Gastroesophageal sphincter (tissue), 4 donors: ENCODE measurements around the gene PHC2. TPM values are rescaled to one million over a fixed set of nuclear protein-coding genes. Genes with fewer than 3 reads are reported as not detected.

Experiments used
- ATAC-seq: fragments of 150-250 bp; one replicate; pipeline ENCODE4 v1.9.1; 2016; ENCODE audit warnings: mild to moderate bottlenecking, moderate library complexity
- H3K27ac ChIP-seq, 4 donors: fragments of 200-600 bp; sonication (generic) in 3 of 4; 1 replicate in 3 of 4; 2 replicates in 1 of 4; pipeline ENCODE4 v1.5.1; 2016 to 2019
- H3K27me3 ChIP-seq: fragments of 200-600 bp; sonication (generic); one replicate; pipeline ENCODE4 v1.5.1; 2019
- H3K36me3 ChIP-seq, 2 donors: fragments of 200-600 bp; sonication (generic); one replicate each; pipeline ENCODE4 v1.5.1; 2019; ENCODE audit warnings: control low read depth in 1 of 2
- H3K4me1 ChIP-seq, 3 donors: fragments of 200-600 bp; sonication (generic); 1 replicate in 2 of 3; 2 replicates in 1 of 3; pipeline ENCODE4 v1.5.1; 2016 to 2019; ENCODE audit warnings: control low read depth in 2 of 3
- H3K4me3 ChIP-seq, 2 donors: fragments of 200-600 bp; sonication (generic); one replicate each; pipeline ENCODE4 v1.5.1; 2019; ENCODE audit warnings: mild to moderate bottlenecking in 1 of 2, moderate library complexity in 1 of 2
- H3K9me3 ChIP-seq, 3 donors: fragments of 200-600 bp; sonication (generic); one replicate each; pipeline ENCODE4 v1.5.1; 2017 to 2019; ENCODE audit warnings: control low read depth in 2 of 3
- EP300 ChIP-seq: sonication (generic); formaldehyde crosslinking; IDR thresholded peaks from one replicate; pipeline ENCODE4 v1.6.1; 2017; ENCODE audit warnings: antibody characterized with exemption, mild to moderate bottlenecking
- POLR2A ChIP-seq, 2 donors: fragments of 450-650 bp; IDR thresholded peaks; one replicate each; pipeline ENCODE4 v1.6.1; 2017; ENCODE audit warnings: antibody characterized with exemption in 2 of 2, mild to moderate bottlenecking in 2 of 2, moderate library complexity in 1 of 2
- POLR2AphosphoS5 ChIP-seq: sonication (generic); formaldehyde crosslinking; IDR thresholded peaks from one replicate; pipeline ENCODE4 v1.6.1; 2017; ENCODE audit warnings: antibody characterized with exemption
- WGBS, 2 donors: methylation state at CpG; one replicate each; pipeline ENCODE4 v1.1.5; 2018; ENCODE audit warnings: low coverage in 1 of 2; 5-methylcytosine and 5-hydroxymethylcytosine counted together
- total RNA-seq, 4 donors: library from RNA; depleted of rRNA; stranded (reverse); fragments of >200 nt; gene quantifications; one replicate each; pipeline ENCODE4 v1.1.0, GENCODE V29; 2016
- TF ChIP-seq, protein P1 (sequence below), 4 experiments: fragments of 200-600 bp in 2 of 4; fragments of 450-650 bp in 2 of 4; sonication (generic) in 1 of 4; IDR thresholded peaks; one replicate each; pipeline ENCODE4 v1.5.1; 2017 to 2019; ENCODE audit warnings: antibody characterized with exemption in 4 of 4, mild to moderate bottlenecking in 2 of 4, moderate library complexity in 2 of 4

The PHC2 gene
- total RNA-seq, 4 donors from 2014 or later: 99.8 to 223 (median 181) TPM

DNA sequence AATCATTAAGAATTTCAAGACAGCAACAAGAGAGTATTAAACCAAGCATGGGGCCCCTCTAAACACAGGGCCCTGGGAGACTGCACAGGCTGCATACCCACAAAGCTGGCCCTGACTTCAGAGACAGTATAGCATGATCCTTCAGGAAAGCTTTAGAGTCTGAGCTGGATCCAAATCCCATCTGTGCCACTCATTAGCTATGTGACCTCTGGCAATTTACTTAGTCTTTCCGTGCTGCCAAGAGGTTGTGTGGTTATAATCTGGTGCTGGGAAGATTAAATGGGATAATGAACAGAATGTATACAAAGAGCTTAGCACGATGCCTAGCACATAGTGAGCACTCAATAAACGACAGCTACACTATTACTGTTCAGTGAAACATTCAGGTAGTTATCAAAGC, 4.0 kb downstream of the PHC2 start:
- TF ChIP-seq, protein P1, sequence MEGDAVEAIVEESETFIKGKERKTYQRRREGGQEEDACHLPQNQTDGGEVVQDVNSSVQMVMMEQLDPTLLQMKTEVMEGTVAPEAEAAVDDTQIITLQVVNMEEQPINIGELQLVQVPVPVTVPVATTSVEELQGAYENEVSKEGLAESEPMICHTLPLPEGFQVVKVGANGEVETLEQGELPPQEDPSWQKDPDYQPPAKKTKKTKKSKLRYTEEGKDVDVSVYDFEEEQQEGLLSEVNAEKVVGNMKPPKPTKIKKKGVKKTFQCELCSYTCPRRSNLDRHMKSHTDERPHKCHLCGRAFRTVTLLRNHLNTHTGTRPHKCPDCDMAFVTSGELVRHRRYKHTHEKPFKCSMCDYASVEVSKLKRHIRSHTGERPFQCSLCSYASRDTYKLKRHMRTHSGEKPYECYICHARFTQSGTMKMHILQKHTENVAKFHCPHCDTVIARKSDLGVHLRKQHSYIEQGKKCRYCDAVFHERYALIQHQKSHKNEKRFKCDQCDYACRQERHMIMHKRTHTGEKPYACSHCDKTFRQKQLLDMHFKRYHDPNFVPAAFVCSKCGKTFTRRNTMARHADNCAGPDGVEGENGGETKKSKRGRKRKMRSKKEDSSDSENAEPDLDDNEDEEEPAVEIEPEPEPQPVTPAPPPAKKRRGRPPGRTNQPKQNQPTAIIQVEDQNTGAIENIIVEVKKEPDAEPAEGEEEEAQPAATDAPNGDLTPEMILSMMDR (IDR thresholded peaks at IDR 0.05): no peak
- TF ChIP-seq EP300 (no peak), POLR2AphosphoS5 (no peak), POLR2A (IDR thresholded peaks at IDR 0.05) (no peak)
- no peaks in the 10 kb centered on the region for H3K9me3 ChIP-seq
- ATAC-seq: no peak
- no peak overlapping the region for H3K27ac ChIP-seq
- no peaks in the 10 kb centered on the region for H3K27me3 ChIP-seq
- no peaks in the 10 kb centered on the region for H3K36me3 ChIP-seq
- peaks cover 0 to 45% (median 6%) of the 10 kb centered on the region in 3 donors for H3K4me1 ChIP-seq
- 46 to 58% methylated on average over 2 to 3 of the region's 3 CpGs for WGBS, 2 donors
- no peak overlapping the region for H3K4me3 ChIP-seq

DNA sequence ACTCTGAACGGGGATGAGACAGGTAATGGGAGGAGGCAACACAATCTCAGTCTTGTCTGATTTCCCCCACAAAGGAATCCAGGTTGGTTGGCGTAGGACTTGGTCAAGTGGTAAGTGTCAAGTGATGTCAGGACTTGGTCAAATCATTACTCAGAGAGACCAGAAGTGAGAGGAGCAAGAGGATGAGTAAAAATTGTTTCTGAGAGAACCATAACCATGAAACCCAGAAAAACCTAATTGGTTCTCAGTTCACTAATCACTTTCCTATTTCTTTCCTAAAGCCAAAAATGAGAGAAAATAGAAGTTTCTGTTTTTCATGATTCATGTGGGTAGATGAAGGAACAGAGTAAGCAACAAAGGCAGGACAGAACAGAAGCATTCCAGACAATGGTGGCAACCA, 5.0 kb downstream of the PHC2 start:
- H3K9me3 ChIP-seq: no peaks in the 10 kb centered on the region
- no peak overlapping the region for H3K4me3 ChIP-seq
- no peaks in the 10 kb centered on the region for H3K27me3 ChIP-seq
- 95 to 100% methylated on average over 1 to 2 of the region's 2 CpGs for WGBS, 2 donors
- H3K36me3 ChIP-seq: no peaks in the 10 kb centered on the region
- TF ChIP-seq POLR2AphosphoS5 (no peak), POLR2A (IDR thresholded peaks at IDR 0.05) (no peak), EP300 (no peak)
- TF ChIP-seq, protein P1 (IDR thresholded peaks at IDR 0.05): no peak
- ATAC-seq: no peak
- peaks cover 0 to 40% (median 6%) of the 10 kb centered on the region in 3 donors for H3K4me1 ChIP-seq
- no peak overlapping the region for H3K27ac ChIP-seq

DNA sequence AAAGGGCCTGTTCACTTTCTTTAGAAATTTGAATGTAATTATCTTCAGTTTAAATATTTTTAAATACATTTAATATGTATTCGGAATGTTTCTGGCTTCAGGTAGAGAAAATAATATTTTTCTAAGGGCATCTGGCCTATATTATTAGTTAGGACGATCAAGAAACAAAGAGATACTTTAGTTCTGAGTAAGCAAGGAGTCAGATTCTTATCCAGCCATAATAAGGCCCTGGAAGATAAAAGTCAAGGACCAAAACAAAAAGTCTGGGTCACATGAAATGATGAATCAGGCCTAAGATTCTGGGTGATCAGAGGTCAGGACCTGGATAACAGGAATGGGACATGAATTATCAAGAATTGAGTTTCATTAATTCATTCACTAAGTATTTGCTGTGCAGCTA, 6.3 kb downstream of the PHC2 start:
- no peaks in the 10 kb centered on the region for H3K27me3 ChIP-seq
- WGBS, 2 donors: 69 to 78% methylated on average over 2 of the region's 2 CpGs
- no peak for TF ChIP-seq POLR2AphosphoS5
- TF ChIP-seq EP300: no peak
- no peak for TF ChIP-seq POLR2A (IDR thresholded peaks at IDR 0.05)
- TF ChIP-seq, protein P1 (IDR thresholded peaks at IDR 0.05): no peak
- H3K27ac ChIP-seq: no peak overlapping the region
- no peak overlapping the region for H3K4me3 ChIP-seq
- ATAC-seq: no peak
- no peaks in the 10 kb centered on the region for H3K9me3 ChIP-seq
- peaks cover 0 to 32% (median 1%) of the 10 kb centered on the region in 3 donors for H3K4me1 ChIP-seq
- no peaks in the 10 kb centered on the region for H3K36me3 ChIP-seq

DNA sequence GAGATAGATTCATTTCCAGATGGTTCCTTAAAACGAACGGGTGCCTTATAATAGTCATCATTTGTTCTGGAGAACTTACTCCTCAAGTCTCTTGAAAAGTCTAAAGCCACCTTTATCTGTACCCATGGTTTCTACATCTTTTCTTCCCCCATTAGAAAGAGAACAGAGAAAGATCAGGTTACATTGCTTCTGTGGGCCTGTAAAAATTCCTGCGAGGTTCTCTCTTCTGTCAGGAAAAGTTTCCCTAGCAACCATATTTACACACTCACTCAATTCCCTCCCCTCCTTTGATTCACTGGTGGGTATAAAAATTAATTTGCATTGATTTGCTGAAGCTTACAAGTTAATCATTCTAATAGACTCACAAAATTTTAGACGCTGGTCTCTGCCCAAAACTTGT, 6.7 kb downstream of the PHC2 start:
- H3K4me1 ChIP-seq: peaks cover 0 to 27% (median 0%) of the 10 kb centered on the region in 3 donors
- no peak for ATAC-seq
- TF ChIP-seq, protein P1 (IDR thresholded peaks at IDR 0.05): no peak
- H3K27ac ChIP-seq: no peak overlapping the region
- WGBS, 2 donors: 72 to 80% methylated on average over 4 of the region's 4 CpGs
- no peaks in the 10 kb centered on the region for H3K27me3 ChIP-seq
- H3K4me3 ChIP-seq: no peak overlapping the region
- H3K36me3 ChIP-seq: no peaks in the 10 kb centered on the region
- no peaks in the 10 kb centered on the region for H3K9me3 ChIP-seq

DNA sequence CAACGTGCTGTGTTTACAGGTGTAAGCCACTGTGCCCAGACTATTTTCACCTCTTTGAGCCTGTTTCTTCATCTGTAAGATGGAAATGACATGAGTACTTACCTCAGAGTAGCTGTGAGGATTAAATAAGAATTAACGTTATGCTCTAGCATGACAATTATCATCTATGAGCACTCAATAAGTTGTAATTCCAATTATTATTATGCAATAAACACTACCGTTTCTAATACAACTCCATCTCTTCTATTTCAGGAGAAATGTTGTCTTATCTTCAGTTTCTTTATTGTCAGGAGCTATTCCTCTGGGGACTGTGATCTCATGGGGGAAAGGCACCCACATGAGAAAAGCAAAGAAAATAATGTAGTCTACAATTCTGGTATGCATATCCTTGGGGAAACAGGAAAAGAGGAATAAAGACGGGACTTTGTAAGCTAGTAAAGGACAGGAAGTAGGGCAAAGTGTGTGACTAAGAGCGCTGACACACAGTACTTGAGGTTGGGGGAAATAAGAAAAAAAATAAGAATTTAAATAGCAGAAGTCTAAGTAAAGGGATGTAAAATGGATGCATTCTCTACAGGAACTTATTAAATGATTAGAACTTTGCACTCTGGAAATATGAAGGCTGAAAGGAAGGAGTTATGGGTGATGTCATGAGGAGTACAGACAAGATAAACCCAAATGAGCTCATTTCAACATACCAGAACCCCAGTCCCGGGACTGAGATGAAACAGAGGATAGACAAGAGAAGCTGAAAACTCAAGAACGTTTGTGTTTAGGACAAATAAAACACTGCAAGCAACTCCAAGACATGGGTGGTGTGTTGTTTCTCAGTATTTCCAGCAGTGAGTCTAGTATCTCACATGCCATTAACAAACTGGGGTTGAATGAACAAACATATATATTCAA, 9.8 kb downstream of the PHC2 start:
- H3K27me3 ChIP-seq: no peaks in the 10 kb centered on the region
- TF ChIP-seq POLR2A (IDR thresholded peaks at IDR 0.05) (no peak), EP300 (no peak), POLR2AphosphoS5 (no peak)
- TF ChIP-seq, protein P1 (IDR thresholded peaks at IDR 0.05): no peak
- peaks cover 0 to 4% (median 0%) of the 10 kb centered on the region in 3 donors for H3K9me3 ChIP-seq
- H3K27ac ChIP-seq: no peak overlapping the region
- H3K4me1 ChIP-seq: no peaks in the 10 kb centered on the region
- no peak overlapping the region for H3K4me3 ChIP-seq
- no peaks in the 10 kb centered on the region for H3K36me3 ChIP-seq
- WGBS, 2 donors: 70 to 79% methylated on average over 6 to 7 of the region's 7 CpGs
- no peak for ATAC-seq
